ENCODE results near the gene CLEC2D.
"Not testable (repeated sequence)": the region's sequence is repeated elsewhere in the genome, so short reads cannot be mapped to it uniquely, and the experiment has no call there.

Gene CLEC2D

GRCh38 chr12:9701380-9702154 lies 32.1 kb downstream of the CLEC2D start:
- no peak for DNase-seq

GRCh38 chr12:9702255-9702654 lies 32.7 kb downstream of the CLEC2D start:
- no peak for DNase-seq

- not testable (repeated sequence) for DNase-seq
Measured at GRCh38 chr12:9704561-9704960, 35.0 kb downstream of the CLEC2D start.

- DNase-seq = no peak
Measured at GRCh38 chr12:9706086-9706685, 36.7 kb downstream of the CLEC2D start.

- no peak for DNase-seq
Measured at GRCh38 chr12:9707356-9707755, 37.8 kb downstream of the CLEC2D start.

GRCh38 chr12:9707864-9708808 lies 38.6 kb downstream of the CLEC2D start:
- no peak for DNase-seq

GRCh38 chr12:9708853-9709252 lies 39.3 kb downstream of the CLEC2D start:
- no peak for DNase-seq

GRCh38 chr12:9710584-9711375 lies 41.3 kb downstream of the CLEC2D start:
- DNase-seq = no peak

- DNase-seq = no peak
Measured at GRCh38 chr12:9711664-9712063, 42.2 kb downstream of the CLEC2D start.

- DNase-seq = not testable (repeated sequence)
Measured at GRCh38 chr12:9713032-9713558, 43.6 kb downstream of the CLEC2D start.

- no peak for DNase-seq
Measured at GRCh38 chr12:9717070-9717925, 47.8 kb downstream of the CLEC2D start.

GRCh38 chr12:9718968-9719367 lies 49.5 kb downstream of the CLEC2D start:
- DNase-seq = no peak

- DNase-seq = no peak
Measured at GRCh38 chr12:9719790-9720189, 50.3 kb downstream of the CLEC2D start.

GRCh38 chr12:9721394-9722092 lies 52.0 kb downstream of the CLEC2D start:
- DNase-seq = no peak

- DNase-seq = no peak
Measured at GRCh38 chr12:9724023-9724422, 54.5 kb downstream of the CLEC2D start.

- DNase-seq = no peak
Measured at GRCh38 chr12:9725213-9725870, 55.8 kb downstream of the CLEC2D start.

- DNase-seq = no peak
Measured at GRCh38 chr12:9727813-9728212, 58.3 kb downstream of the CLEC2D start.

GRCh38 chr12:9729082-9729481 lies 59.6 kb downstream of the CLEC2D start:
- DNase-seq = no peak

- no peak for DNase-seq
Measured at GRCh38 chr12:9730011-9730410, 60.5 kb downstream of the CLEC2D start.

GRCh38 chr12:9730591-9730990 lies 61.1 kb downstream of the CLEC2D start:
- no peak for DNase-seq
